ENCODE measurements around the gene DDAH1. TPM values are rescaled to one million over a fixed set of nuclear protein-coding genes. Genes with fewer than 3 reads are reported as not detected.

DDAH1 gene
- total RNA-seq, 1 experiment from 2014 or later = 36.3 TPM

DNA sequence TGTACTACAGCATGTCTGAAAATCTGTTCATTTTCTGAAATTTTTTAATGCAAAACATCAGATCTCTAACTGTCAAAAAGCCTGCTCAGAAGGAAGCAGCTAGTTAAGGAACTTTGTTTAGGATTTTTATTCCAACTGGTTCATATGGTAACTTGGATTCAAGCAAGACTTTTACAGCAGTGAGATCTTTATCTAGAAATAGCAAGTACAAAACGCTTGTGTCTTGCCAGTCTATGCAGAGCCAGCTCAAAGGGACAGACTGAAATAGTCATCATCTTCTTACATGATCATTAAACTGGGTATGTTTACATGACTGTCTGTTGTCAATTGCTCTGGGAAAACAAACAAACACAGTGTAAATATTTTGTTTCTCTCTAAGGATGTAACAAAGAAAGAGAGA lies 37.6 kb downstream of the DDAH1 start:
- H2AFZ ChIP-seq (ENCODE audit: low read length) = no peak overlapping the region
- H3K9ac ChIP-seq (ENCODE audit: extremely low read depth, insufficient read length, low read length) = no peak overlapping the region
- no peak overlapping the region for H2BK20ac ChIP-seq (ENCODE audit: low read depth, low read length, poor library complexity, severe bottlenecking)
- no peak overlapping the region for H4K5ac ChIP-seq (ENCODE audit: insufficient read length, low read depth, low read length)
- 0 out of 2 replicates have a peak, but pooled peaks cover 1% of the 10 kb centered on the region for H3K79me2 ChIP-seq (ENCODE audit: insufficient read depth, low read length)
- Mint-ChIP-seq H3K27ac (no peak overlapping the region), H3K27me3 (ENCODE audit: low read depth) (no peaks in the 10 kb centered on the region), H3K4me1 (peaks cover 9 to 10% of the 10 kb centered on the region in 2 experiments), H3K9me3 (peaks cover 0 to 7% of the 10 kb centered on the region in 2 experiments; a peak in 2 of 5 replicates), H3K4me3 (no peak overlapping the region), H3K36me3 (ENCODE audit: insufficient read depth in 1 of 3, low read depth in 3 of 3) (peaks cover 0 to 5% (median 2%) of the 10 kb centered on the region in 3 experiments; a peak in 2 of 7 replicates)
- H3K27me3 ChIP-seq (ENCODE audit: insufficient read depth, low read length) = no peaks in the 10 kb centered on the region
- H4K91ac ChIP-seq (ENCODE audit: insufficient read length, low read depth, low read length) = no peak overlapping the region
- H4K20me1 ChIP-seq (ENCODE audit: control insufficient read depth, insufficient read depth, insufficient read length) = no peaks in the 10 kb centered on the region
- H2AK5ac ChIP-seq (ENCODE audit: insufficient read length, low read length) = no peak overlapping the region
- no peaks in the 10 kb centered on the region for H3K9me3 ChIP-seq (ENCODE audit: control insufficient read depth, low read depth, low read length)
- H3K79me1 ChIP-seq (ENCODE audit: insufficient read depth, low read depth, low read length, poor library complexity, severe bottlenecking) = no peaks in the 10 kb centered on the region
- no peak overlapping the region for H3T11ph ChIP-seq (ENCODE audit: low read length)
- H3K18ac ChIP-seq (ENCODE audit: insufficient read length, low read depth, low read length) = no peak overlapping the region
- no peak for DNase-seq
- no peak overlapping the region for H2BK5ac ChIP-seq (ENCODE audit: insufficient read length, low read length)
- H4K8ac ChIP-seq (replicated peaks; ENCODE audit: insufficient read length, low read depth, low read length) = no peak overlapping the region
- no peak overlapping the region for H2BK12ac ChIP-seq (ENCODE audit: insufficient read length, low read depth, low read length)
- H3K23ac ChIP-seq (ENCODE audit: insufficient read length, low read depth, low read length) = no peak overlapping the region
- no peak overlapping the region for H3K56ac ChIP-seq (ENCODE audit: insufficient read length, low read depth, low read length)
- no peak overlapping the region for H3K27ac ChIP-seq (ENCODE audit: insufficient read length, low read depth, low read length)
- no peak overlapping the region for H3K4me2 ChIP-seq (ENCODE audit: insufficient read depth, insufficient read length, low read length)
- no peak overlapping the region for H3K14ac ChIP-seq (ENCODE audit: insufficient read depth, low read length)
- H3K4me1 ChIP-seq (ENCODE audit: insufficient read depth, low read length) = no peaks in the 10 kb centered on the region
- no peak overlapping the region for H2BK120ac ChIP-seq (ENCODE audit: low read depth, low read length, poor library complexity, severe bottlenecking)
- no CpG with 5 or more reads among the region's 1 CpG for WGBS (ENCODE audit: extremely low coverage, insufficient read length, low lambda C conversion rate)
- no peak overlapping the region for H3K4ac ChIP-seq (ENCODE audit: low read depth, low read length)
- no peaks in the 10 kb centered on the region for H3K23me2 ChIP-seq (ENCODE audit: insufficient read length, low read depth, low read length, poor library complexity, severe bottlenecking)
- no peak overlapping the region for H2BK15ac ChIP-seq (ENCODE audit: low read depth, low read length)
- TF ChIP-seq, protein P1, sequence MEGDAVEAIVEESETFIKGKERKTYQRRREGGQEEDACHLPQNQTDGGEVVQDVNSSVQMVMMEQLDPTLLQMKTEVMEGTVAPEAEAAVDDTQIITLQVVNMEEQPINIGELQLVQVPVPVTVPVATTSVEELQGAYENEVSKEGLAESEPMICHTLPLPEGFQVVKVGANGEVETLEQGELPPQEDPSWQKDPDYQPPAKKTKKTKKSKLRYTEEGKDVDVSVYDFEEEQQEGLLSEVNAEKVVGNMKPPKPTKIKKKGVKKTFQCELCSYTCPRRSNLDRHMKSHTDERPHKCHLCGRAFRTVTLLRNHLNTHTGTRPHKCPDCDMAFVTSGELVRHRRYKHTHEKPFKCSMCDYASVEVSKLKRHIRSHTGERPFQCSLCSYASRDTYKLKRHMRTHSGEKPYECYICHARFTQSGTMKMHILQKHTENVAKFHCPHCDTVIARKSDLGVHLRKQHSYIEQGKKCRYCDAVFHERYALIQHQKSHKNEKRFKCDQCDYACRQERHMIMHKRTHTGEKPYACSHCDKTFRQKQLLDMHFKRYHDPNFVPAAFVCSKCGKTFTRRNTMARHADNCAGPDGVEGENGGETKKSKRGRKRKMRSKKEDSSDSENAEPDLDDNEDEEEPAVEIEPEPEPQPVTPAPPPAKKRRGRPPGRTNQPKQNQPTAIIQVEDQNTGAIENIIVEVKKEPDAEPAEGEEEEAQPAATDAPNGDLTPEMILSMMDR (conservative IDR thresholded peaks at IDR 0.05) = no peak

All from H9 (cell line).